Chondrocyte (in vitro differentiated cells): ENCODE data around the gene PPP1R18. TPM values are rescaled to one million over a fixed set of nuclear protein-coding genes. Genes with fewer than 3 reads are reported as not detected.

Source experiments
- DNase-seq: peaks from one replicate; pipeline ENCODE4 v3.0.0; 2021; ENCODE audit warnings: mixed read lengths, low spot score
- H3K27ac Mint-ChIP-seq: one replicate; pipeline ENCODE4 v1.8.0; 2021; ENCODE audit warnings: mild to moderate bottlenecking, moderate library complexity, mixed read lengths; ENCODE audit not compliant: unreplicated experiment
- H3K27me3 Mint-ChIP-seq: 2 replicates; pipeline ENCODE4 v1.8.0; 2021; ENCODE audit warnings: low read depth, mixed read lengths
- H3K36me3 Mint-ChIP-seq: 2 replicates; pipeline ENCODE4 v1.8.0; 2021; ENCODE audit warnings: low read depth, mixed read lengths
- H3K4me1 Mint-ChIP-seq: 2 replicates; pipeline ENCODE4 v1.8.0; 2021; ENCODE audit warnings: low read depth, mild to moderate bottlenecking, mixed read lengths
- H3K4me3 Mint-ChIP-seq: one replicate; pipeline ENCODE4 v1.8.0; 2021; ENCODE audit warnings: mild to moderate bottlenecking, moderate library complexity, mixed read lengths; ENCODE audit not compliant: unreplicated experiment
- H3K9me3 Mint-ChIP-seq: 2 replicates; pipeline ENCODE4 v1.8.0; 2021; ENCODE audit warnings: low read depth, mixed read lengths
- total RNA-seq: library from RNA; stranded (reverse); gene quantifications from 3 replicates; pipeline ENCODE4 v1.2.1, GENCODE V29; 2021
- TF ChIP-seq, protein P1 (sequence below): fragments of 200-600 bp; sonication (generic); IDR thresholded peaks from 2 replicates; pipeline ENCODE4 v1.5.0; 2021; ENCODE audit warnings: antibody characterized with exemption, mild to moderate bottlenecking, moderate library complexity

Gene PPP1R18
- total RNA-seq, 1 donor from 2014 or later = 165 TPM

DNA sequence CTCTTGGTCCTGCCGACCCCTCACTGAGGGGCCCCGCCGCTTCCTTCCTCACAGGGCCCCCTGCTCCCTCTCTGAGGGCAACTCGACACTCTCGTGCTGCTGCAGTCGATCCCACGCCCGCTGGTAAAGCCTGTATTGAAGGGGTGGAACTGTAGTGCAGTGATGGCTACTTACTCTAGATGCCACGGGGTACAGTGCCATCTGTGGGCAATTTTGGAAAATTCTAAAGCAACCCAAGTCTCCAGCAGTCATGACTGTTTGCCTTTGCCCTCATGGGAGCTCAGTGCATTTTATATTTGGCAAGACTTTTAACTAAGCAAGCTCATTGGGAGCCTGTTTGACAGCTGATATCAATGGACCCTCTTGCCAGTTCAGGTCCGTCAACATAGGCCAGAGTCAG is 46.0 kb downstream of the PPP1R18 start:
- TF ChIP-seq, protein P1, sequence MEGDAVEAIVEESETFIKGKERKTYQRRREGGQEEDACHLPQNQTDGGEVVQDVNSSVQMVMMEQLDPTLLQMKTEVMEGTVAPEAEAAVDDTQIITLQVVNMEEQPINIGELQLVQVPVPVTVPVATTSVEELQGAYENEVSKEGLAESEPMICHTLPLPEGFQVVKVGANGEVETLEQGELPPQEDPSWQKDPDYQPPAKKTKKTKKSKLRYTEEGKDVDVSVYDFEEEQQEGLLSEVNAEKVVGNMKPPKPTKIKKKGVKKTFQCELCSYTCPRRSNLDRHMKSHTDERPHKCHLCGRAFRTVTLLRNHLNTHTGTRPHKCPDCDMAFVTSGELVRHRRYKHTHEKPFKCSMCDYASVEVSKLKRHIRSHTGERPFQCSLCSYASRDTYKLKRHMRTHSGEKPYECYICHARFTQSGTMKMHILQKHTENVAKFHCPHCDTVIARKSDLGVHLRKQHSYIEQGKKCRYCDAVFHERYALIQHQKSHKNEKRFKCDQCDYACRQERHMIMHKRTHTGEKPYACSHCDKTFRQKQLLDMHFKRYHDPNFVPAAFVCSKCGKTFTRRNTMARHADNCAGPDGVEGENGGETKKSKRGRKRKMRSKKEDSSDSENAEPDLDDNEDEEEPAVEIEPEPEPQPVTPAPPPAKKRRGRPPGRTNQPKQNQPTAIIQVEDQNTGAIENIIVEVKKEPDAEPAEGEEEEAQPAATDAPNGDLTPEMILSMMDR = peak; percentile 23
- Mint-ChIP-seq H3K4me1 (no peaks in the 10 kb centered on the region), H3K27ac (no peak overlapping the region), H3K9me3 (no peaks in the 10 kb centered on the region), H3K27me3 (no peaks in the 10 kb centered on the region), H3K36me3 (peaks cover 15% of the 10 kb centered on the region), H3K4me3 (no peak overlapping the region)
- DNase-seq = no peak

DNA sequence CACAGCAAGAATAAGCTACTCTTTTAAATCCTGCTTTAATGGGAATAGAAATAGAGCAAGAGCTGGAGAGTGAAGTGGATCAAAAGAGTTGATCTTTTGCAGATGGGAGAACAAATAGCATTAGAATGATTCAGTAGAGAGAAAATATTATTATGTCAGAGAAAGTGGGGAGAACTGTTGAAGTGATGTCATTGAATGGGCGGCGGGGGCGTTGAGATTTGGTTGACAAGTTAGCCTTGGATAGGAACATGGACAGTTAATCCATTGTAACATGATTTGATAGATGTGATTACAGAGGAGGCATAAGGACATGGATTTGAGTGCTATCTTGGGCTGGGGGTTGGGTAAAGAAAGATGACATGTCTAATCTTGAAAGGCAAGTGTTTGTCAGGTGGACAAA is 50.6 kb downstream of the PPP1R18 start:
- Mint-ChIP-seq H3K4me3 (no peak overlapping the region), H3K27me3 (no peaks in the 10 kb centered on the region), H3K27ac (no peak overlapping the region), H3K36me3 (peaks cover 24% of the 10 kb centered on the region), H3K9me3 (no peaks in the 10 kb centered on the region), H3K4me1 (no peaks in the 10 kb centered on the region)
- TF ChIP-seq, protein P1 = no peak
- no peak for DNase-seq

DNA sequence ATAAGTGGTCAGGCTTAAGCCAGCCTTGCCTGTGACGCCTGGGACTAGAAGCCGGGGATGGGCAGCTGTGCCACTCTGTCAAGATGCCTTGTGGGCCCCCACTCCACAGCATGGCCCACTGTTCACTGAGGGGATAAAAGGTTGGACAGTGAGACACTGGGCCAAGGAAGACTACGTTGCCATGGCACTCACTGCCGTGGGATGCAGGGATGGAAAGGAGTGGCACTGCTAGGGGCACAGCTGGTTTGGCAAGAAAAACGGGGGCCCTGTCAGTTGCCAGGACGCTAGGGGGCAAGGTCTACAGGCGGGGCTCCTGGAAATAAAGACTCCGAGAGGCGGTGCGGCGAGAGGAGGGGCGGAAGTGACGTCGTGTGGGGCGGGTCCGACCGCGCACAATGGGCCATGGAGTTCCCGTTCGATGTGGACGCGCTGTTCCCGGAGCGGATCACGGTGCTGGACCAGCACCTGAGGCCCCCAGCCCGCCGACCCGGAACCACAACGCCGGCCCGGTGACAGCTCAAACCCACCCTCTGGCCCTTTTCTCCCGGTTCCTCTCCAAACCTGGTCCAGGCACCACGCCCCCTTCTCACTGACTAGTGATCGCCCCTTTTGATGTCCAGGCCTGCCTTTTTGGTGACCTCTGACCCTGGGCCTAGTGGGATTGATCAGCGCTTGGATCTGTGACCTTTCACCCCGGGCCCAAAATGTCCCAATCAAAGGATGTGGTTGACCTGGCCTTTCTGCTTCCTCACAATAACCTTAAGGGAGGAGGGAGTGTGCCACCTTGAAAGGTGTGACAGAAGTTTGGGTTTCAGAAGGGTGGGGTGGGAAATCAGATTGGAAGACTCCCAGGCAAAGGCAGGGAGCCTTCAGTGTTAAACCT is 59.7 kb downstream of the PPP1R18 start, which contains the start of gene ATAT1:
Gene ATAT1 (plus strand): TSS at position 391 of the 883 bp plus-strand sequence.
- Mint-ChIP-seq H3K27me3 (no peaks in the 10 kb centered on the region), H3K4me3 (peak within 1 kb of the TSS; percentile 81), H3K36me3 (peaks cover 15% of the 10 kb centered on the region), H3K4me1 (peaks cover 25% of the 10 kb centered on the region), H3K27ac (peak within 1 kb of the TSS; percentile 89), H3K9me3 (no peaks in the 10 kb centered on the region)
- TF ChIP-seq, protein P1 = peak; percentile 72
- DNase-seq = peak; percentile 95

Other genes with a start within 250 kb of the PPP1R18 start
- gene HLA-E, start 197.1 kb downstream of the PPP1R18 start, total RNA-seq = 89.9 to 93.8 TPM (median 93.2 TPM) in 3 replicates
- gene GNL1, start 130.2 kb downstream of the PPP1R18 start, total RNA-seq = 57.7 to 76.7 TPM (median 61.5 TPM) in 3 replicates
- gene PRR3, start 129.3 kb downstream of the PPP1R18 start, total RNA-seq = 8.6 to 13.6 TPM (median 9.9 TPM) in 3 replicates
- gene ABCF1, start 115.2 kb downstream of the PPP1R18 start, total RNA-seq = 51.9 to 66.1 TPM (median 53.0 TPM) in 3 replicates
- gene PPP1R10, start 69.4 kb downstream of the PPP1R18 start, total RNA-seq = 57.1 to 64.5 TPM (median 58.2 TPM) in 3 replicates
- gene MRPS18B, start 68.8 kb downstream of the PPP1R18 start, total RNA-seq = 23.3 to 25.4 TPM (median 24.7 TPM) in 3 replicates
- gene ATAT1, start 59.8 kb downstream of the PPP1R18 start, total RNA-seq = 11.4 to 18.7 TPM (median 12.5 TPM) in 3 replicates
- 11.5 to 18.3 TPM (median 13.4 TPM) in 3 replicates for gene C6orf136, start 39.5 kb downstream of the PPP1R18 start, total RNA-seq
- gene DHX16, start 13.6 kb downstream of the PPP1R18 start, total RNA-seq = 20.4 to 29.6 TPM (median 22.6 TPM) in 3 replicates
- 18.6 to 26.3 TPM (median 20.0 TPM) in 3 replicates for gene NRM, start 4.3 kb upstream of the PPP1R18 start, total RNA-seq
- gene MDC1, start 30.6 kb upstream of the PPP1R18 start, total RNA-seq = 25.5 to 33.5 TPM (median 33.1 TPM) in 3 replicates
- gene TUBB, start 33.7 kb upstream of the PPP1R18 start, total RNA-seq = 681 to 975 TPM (median 692 TPM) in 3 replicates
- 66.8 to 72.7 TPM (median 69.1 TPM) in 3 replicates for gene FLOT1, start 56.0 kb upstream of the PPP1R18 start, total RNA-seq
- 332 to 354 TPM (median 333 TPM) in 3 replicates for gene IER3, start 57.9 kb upstream of the PPP1R18 start, total RNA-seq
- gene DDR1, start 197.9 kb upstream of the PPP1R18 start, total RNA-seq = 112 to 157 TPM (median 117 TPM) in 3 replicates
- gene GTF2H4, start 221.6 kb upstream of the PPP1R18 start, total RNA-seq = 39.5 to 54.6 TPM (median 40.1 TPM) in 3 replicates
- gene VARS2, start 227.6 kb upstream of the PPP1R18 start, total RNA-seq = 33.1 to 48.0 TPM (median 33.8 TPM) in 3 replicates
- not detected in 3 replicates for gene SFTA2, start 245.5 kb upstream of the PPP1R18 start, total RNA-seq